HG02885 (cell line): ENCODE results near the gene STAMBPL1.
A peak's percentile ranks its signal among the peaks of the same experiment; 100 is the strongest.
"Not testable (repeated sequence)": the region's sequence is repeated elsewhere in the genome, so short reads cannot be mapped to it uniquely, and the experiment has no call there.

Experiments used
- ATAC-seq: cut with Tn5 transposase; IDR thresholded peaks from one replicate; pipeline ENCODE4 v1.9.1; 2021; ENCODE audit warnings: mild to moderate bottlenecking; ENCODE audit not compliant: unreplicated experiment, poor library complexity

Gene STAMBPL1

GRCh38 chr10:88853155-88853881, 26.7 kb upstream of the STAMBPL1 start:
- ATAC-seq = no peak

GRCh38 chr10:88854684-88855083, 25.4 kb upstream of the STAMBPL1 start:
- no peak for ATAC-seq

- ATAC-seq = no peak
These were observed 22.2 kb upstream of the STAMBPL1 start for GRCh38 chr10:88857831-88858230.

- no peak for ATAC-seq
These were observed 21.6 kb upstream of the STAMBPL1 start for GRCh38 chr10:88858491-88858890.

GRCh38 chr10:88861036-88861435, 19.0 kb upstream of the STAMBPL1 start:
- ATAC-seq = no peak

- ATAC-seq = no peak
These were observed 14.7 kb upstream of the STAMBPL1 start for GRCh38 chr10:88865281-88865876.

- no peak for ATAC-seq
These were observed 13.6 kb upstream of the STAMBPL1 start for GRCh38 chr10:88866454-88866853.

- peak; percentile 50 for ATAC-seq
These were observed 10.0 kb upstream of the STAMBPL1 start for GRCh38 chr10:88870089-88870488.

- no peak for ATAC-seq
These were observed 6.3 kb upstream of the STAMBPL1 start for GRCh38 chr10:88873757-88874156.

GRCh38 chr10:88874281-88874680, 5.8 kb upstream of the STAMBPL1 start:
- no peak for ATAC-seq

- ATAC-seq = no peak
These were observed 5.0 kb upstream of the STAMBPL1 start for GRCh38 chr10:88875081-88875480.

GRCh38 chr10:88877298-88877697, 2.7 kb upstream of the STAMBPL1 start:
- no peak for ATAC-seq

- ATAC-seq = peak; percentile 71
These were observed 434 bp downstream of the STAMBPL1 start for GRCh38 chr10:88880282-88881076.

- no peak for ATAC-seq
These were observed 1.3 kb downstream of the STAMBPL1 start for GRCh38 chr10:88881320-88881719.

- no peak for ATAC-seq
These were observed 2.0 kb downstream of the STAMBPL1 start for GRCh38 chr10:88881922-88882645.

- not testable (repeated sequence) for ATAC-seq
These were observed 2.8 kb downstream of the STAMBPL1 start for GRCh38 chr10:88882646-88883447.

GRCh38 chr10:88883448-88883809, 3.4 kb downstream of the STAMBPL1 start:
- ATAC-seq = no peak

- ATAC-seq = peak; percentile 67
These were observed 6.5 kb downstream of the STAMBPL1 start for GRCh38 chr10:88886557-88886956.

- ATAC-seq = no peak
These were observed 8.9 kb downstream of the STAMBPL1 start for GRCh38 chr10:88888810-88889445.
